CD4-positive, alpha-beta T cell treated with Interleukin-6 at 100 ng/mL for 8 hours (primary cell): ENCODE data around the gene SGK1.
"Not testable (repeated sequence)": the region's sequence is repeated elsewhere in the genome, so short reads cannot be mapped to it uniquely, and the experiment has no call there.

Experiments used
- DNase-seq: peaks from one replicate; pipeline ENCODE4 v3.0.0-alpha.2; 2020; ENCODE audit warnings: mixed read lengths, low spot score

The SGK1 gene

GRCh38 chr6:134304381-134304780 is 13.5 kb downstream of the SGK1 start:
- DNase-seq, result not testable (repeated sequence)

GRCh38 chr6:134303891-134304290 is 14.0 kb downstream of the SGK1 start:
- no peak for DNase-seq

DNA sequence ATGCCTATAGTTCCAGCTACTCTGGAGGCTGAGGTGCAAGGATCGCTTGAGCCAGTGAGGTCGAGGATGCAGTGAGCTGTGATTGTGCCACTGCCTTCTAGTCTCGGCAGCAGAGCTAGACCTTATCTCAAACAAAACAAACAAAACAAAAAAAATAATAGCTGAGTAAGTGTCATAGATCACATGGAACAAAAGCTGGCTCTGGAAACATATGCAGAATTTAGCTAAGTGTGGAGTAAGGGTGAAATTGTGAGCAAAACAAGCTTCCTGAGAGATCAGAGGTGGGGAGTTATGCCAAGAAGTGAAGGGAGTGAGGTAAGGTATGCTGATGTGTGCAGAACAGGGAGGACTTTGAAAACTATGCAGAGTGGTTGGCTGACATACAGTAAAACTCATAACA is 18.7 kb downstream of the SGK1 start:
- no peak for DNase-seq

DNA sequence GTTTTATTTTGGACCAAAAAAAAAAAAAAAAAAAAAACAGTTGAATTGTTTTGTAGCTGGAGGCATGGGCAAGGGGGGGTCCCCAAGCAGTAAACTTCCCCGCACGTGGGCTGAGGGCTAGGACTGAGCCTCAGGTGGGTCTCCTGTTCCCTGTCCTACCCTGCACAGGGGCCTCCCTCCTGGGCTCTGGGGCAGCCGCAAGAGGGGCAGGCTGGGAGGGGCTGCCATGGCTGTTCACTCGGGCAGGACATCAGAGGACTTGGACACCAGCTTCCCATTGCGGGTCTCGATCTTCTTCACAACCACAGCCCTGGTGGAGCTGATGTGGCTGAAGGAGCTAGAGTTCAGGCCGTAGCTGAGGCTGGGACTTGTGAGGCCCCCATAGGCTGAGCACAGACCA is 21.1 kb downstream of the SGK1 start:
- DNase-seq, result no peak

- DNase-seq, result no peak
Observed at GRCh38 chr6:134295953-134296553, 21.9 kb downstream of the SGK1 start.

- DNase-seq, result no peak
Observed at GRCh38 chr6:134293659-134294161, 24.2 kb downstream of the SGK1 start.

DNA sequence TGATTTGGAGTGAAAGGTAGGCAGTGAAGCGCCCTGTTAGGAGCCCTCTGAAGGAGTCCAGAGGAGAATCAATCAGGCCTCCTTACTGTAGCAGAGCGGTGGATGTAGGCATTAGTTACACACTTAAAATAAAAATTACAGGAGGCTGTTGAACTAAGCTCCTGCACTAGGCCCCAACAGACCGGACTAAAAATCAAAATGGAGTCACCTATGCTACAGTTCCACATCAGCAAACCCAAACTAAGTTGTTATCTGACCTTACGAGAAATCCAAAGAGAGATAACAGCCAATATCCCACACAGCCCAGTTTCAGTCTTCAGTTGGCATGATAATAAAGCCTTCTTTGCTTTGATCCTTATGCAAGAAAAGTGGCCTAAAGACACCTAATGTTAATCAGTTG is 26.8 kb downstream of the SGK1 start:
- no peak for DNase-seq

- DNase-seq, result no peak
Observed at GRCh38 chr6:134289204-134289575, 28.7 kb downstream of the SGK1 start.

DNA sequence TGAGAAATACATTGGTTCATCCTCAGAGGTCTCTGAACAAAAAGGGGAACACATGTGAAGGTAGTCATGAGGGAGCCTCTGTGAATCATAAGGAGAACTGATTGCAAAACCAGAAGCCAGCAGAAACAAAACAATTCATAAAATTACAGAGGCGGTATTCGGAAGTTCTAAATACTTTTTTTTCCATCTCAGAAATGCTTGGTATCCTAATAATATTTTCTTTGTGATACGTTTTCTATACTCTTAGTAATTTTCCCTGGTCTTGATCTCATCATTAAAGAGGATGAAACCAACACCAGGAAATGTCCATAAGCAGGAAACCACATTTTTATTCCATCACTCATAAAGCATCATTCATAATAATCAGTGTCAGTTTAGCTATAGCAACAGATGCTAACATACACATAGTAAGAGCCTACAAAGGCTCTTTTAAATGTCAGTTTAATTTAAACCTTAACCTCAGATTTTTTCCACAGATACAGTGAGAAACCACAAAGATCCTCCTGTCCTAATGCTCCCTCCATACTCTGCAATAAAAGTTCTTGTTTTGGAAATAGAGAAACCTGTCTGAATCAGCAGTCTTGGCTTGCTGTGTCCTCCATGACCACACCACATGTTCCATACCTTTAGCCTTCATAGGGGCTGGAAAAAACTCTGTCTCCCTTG is 29.2 kb downstream of the SGK1 start:
- peak; percentile 6 for DNase-seq

DNA sequence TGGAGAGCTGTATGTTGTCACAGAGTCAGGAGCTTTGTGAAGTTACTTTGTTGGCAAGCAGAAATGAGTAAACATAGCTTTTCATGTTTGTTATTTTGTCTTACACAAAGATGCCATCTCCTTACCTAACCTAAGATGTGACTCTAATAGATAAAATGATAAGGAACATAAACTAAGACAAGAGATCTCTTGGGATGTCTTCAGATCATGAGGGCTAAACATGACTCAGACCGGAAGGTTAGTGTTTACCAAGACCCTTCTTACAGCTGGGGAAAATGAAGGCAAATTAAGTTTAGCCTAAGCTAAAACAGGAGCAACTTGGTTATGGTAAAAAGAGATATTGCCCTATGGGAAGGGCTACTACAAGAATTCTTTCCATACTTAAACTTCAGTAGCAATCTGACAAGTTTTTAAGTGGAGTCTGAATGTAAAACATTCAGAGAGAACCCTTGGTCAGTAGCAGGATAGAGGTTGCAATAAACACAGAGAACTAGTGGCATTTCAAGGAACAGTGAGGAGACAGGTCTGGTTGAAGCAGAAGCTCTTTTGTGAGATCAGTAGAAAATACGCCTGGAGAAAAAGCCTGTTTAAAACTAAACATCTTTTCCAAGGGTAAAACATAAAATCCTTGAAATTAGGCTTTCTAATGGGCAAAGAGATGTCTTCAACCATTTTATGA is 29.9 kb downstream of the SGK1 start:
- no peak for DNase-seq

DNA sequence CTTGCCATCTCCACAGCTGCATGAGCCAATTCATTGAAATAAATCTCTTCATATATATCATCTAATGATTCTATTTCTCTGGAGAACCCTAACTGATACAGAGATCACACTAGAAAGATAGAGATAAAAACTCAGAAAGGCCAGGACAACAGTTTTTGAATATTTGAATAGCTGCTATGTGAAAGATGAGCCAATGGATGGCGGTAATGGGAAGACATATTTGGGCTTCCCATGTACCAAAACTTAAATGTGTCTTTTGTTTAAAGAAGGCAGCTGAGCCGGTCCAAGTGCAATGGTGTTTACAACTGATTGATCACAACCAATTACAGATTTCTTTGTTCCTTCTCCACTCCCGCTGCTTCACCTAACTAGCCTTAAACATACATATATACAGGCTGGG is 35.1 kb downstream of the SGK1 start:
- no peak for DNase-seq

DNA sequence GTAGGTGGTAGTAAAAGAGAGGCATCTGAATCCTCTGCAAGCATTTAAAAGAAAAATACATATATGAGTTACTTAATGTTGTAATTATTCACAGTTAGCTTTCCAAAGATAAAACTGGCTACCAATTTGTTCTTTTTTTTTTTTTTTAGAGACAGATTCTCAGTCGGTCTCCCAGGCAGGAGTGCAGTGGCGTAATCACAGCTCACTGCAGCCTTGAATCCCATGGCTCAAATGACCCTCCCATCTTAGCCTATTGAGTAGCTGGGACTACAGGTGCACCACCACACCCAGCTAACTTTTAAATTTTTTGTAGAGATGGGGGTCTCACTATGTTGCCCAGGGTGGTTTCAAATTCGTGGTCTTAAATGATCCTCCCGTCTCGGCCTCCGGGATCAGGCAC is 36.5 kb downstream of the SGK1 start:
- DNase-seq, result no peak

DNA sequence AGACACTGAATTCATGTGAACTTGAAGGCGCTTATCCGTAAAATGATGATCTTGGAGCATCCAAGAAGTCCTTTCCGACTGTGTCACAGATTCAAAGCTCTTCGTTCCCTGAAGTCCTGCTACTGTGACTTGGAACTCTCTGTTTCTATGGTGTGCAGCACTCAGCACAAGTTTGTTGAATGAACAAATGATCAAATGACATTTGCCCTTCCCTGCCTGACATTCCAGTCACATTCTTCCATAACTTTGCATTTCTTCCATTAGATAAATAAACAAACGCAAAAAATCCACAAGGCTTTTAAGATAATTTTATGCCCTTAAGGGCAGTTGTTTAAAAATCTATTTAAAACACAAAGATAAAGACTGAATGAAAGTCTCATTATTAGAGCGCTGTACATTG is 39.9 kb downstream of the SGK1 start:
- no peak for DNase-seq

GRCh38 chr6:134276891-134277377 is 41.0 kb downstream of the SGK1 start:
- DNase-seq, result peak; percentile 29

DNA sequence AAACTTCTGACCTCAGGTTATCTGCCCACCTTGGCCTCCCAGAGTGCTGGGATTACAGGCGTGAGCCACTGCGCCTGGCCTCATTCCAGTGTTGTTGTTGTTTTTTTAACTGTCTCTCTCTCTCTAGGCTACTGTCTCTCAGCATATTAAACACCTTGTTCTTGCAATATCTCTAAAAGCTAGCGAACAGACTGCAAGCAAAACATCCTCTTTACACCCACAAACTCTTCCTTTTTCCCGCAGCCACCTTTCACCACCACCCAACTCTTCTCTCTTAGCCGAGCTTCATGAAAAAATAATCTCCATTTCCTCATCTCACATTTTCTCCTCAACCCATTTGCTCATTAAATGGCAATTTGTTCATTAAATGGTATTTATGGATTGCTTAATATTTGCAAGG is 45.5 kb downstream of the SGK1 start:
- DNase-seq, result peak; percentile 15

- DNase-seq, result no peak
Observed at GRCh38 chr6:134267917-134268361, 50.0 kb downstream of the SGK1 start.

DNA sequence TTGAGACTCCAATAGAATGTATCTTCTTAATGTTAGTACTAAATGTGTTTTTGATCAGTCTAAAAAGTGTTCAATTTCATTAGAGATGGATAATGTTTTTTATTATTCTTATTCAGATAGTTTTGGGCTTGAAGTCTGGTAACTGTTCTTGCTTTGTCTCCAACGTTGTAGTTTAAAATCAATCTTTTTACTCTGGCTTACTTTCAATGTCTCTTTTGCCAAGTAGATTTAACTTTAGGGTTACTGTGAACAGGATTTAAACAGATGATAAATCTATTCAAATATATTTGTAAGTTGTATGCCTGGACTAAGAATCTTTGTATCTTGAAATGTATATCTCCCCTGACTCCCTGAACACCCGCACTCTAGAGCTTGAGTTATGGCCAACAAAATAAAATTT is 51.1 kb downstream of the SGK1 start:
- DNase-seq, result no peak

DNA sequence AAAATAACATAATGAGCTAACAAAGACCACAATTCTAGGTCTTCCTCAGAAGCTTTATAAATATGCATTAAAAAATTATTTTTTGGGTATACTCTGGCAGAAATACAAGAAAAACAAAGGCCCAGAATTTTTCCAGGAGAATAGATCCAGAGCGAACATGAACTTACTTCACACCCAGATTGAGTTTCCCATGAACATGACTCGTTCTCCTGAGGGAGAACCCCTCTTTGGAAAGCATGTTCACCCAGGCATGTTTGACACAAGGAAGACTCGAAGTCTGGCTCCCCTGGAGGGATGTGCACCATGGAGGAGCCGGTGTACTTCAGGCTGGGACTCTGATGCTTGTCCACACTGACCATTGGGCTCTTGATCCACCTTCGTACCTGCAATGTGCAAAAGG is 56.1 kb downstream of the SGK1 start:
- no peak for DNase-seq

- no peak for DNase-seq
Observed at GRCh38 chr6:134258849-134259306, 59.0 kb downstream of the SGK1 start.

GRCh38 chr6:134257516-134257915 is 60.4 kb downstream of the SGK1 start:
- no peak for DNase-seq

- no peak for DNase-seq
Observed at GRCh38 chr6:134256862-134257261, 61.0 kb downstream of the SGK1 start.

GRCh38 chr6:134255280-134255679 is 62.6 kb downstream of the SGK1 start:
- DNase-seq, result not testable (repeated sequence)

DNA sequence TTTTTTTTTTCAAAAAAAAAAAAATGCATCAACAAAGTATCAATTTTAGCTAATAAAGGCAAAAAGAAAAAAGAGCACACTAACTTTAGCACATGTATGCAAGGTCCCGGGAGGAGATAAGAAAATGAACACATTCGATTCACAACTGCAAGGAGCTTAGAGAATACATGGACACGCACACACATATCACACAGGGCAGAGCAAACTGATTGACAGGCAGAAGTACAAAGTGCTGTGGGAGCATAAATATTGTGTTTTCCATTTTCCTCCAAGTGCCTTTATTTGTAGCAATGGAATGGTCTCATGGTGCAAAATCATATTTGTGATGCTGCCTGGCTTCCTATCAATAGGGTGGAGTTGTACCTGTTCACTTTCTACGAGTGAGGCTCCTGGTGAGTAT is 63.8 kb downstream of the SGK1 start:
- DNase-seq, result no peak
